ENCODE results near the gene RRP8.

- TF ChIP-seq CTCF (IDR thresholded peaks at IDR 0.05): no peak
- TF ChIP-seq POLR2A (IDR thresholded peaks at IDR 0.05): no peak
- no peak for TF ChIP-seq EP300 (IDR thresholded peaks at IDR 0.05)
- TF ChIP-seq POLR2AphosphoS5 (IDR thresholded peaks at IDR 0.05): no peak
These were observed 54.8 kb downstream of the RRP8 start for GRCh38 chr11:6548641-6549040.

All from upper lobe of left lung (tissue), 4 donors.